Measurements from ENCODE around the gene CTTN. TPM values are rescaled to one million over a fixed set of nuclear protein-coding genes. Genes with fewer than 3 reads are reported as not detected.

Gene CTTN
- total and polyA plus RNA-seq, 3 experiments from 2014 or later, result 17.0 to 19.3 TPM; not detected in 1

- no peak overlapping the region for H3K4me3 ChIP-seq (ENCODE audit: low read length)
- Mint-ChIP-seq H3K4me1 (no peaks in the 10 kb centered on the region), H3K27me3 (peaks cover 7 to 16% of the 10 kb centered on the region in 2 donors), H3K27ac (peak overlapping the region in 1 of 8 donors; percentile 33), H3K4me3 (no peak overlapping the region), H3K9me3 (no peaks in the 10 kb centered on the region), H3K36me3 (no peaks in the 10 kb centered on the region)
- no peaks in the 10 kb centered on the region for H3K4me1 ChIP-seq (ENCODE audit: insufficient read depth, low read length)
- DNase-seq, result no peak
- H3K9me3 ChIP-seq (ENCODE audit: low read length), result no peaks in the 10 kb centered on the region
- H3K36me3 ChIP-seq (ENCODE audit: insufficient read depth, low read length), result no peaks in the 10 kb centered on the region
- POLR2A ChIA-PET, result no interaction called here
- CTCF ChIA-PET, result no interaction called here
- no peak overlapping the region for H3K27ac ChIP-seq (ENCODE audit: low read depth, low read length)
- no peaks in the 10 kb centered on the region for H3K27me3 ChIP-seq (ENCODE audit: insufficient read depth, low read length, poor library complexity, severe bottlenecking)
Measured at GRCh38 chr11:70435361-70435760, 37.0 kb downstream of the CTTN start.

GRCh38 chr11:70435765-70436500, 37.6 kb downstream of the CTTN start:
- ChIA-PET POLR2A (no interaction called here), CTCF (no interaction called here)
- Mint-ChIP-seq H3K27ac (no peak overlapping the region), H3K4me3 (no peak overlapping the region), H3K36me3 (no peaks in the 10 kb centered on the region), H3K4me1 (no peaks in the 10 kb centered on the region), H3K27me3 (peaks cover 7 to 18% of the 10 kb centered on the region in 2 donors), H3K9me3 (no peaks in the 10 kb centered on the region)
- Histone ChIP-seq H3K27ac (ENCODE audit: low read depth, low read length) (no peak overlapping the region), H3K27me3 (ENCODE audit: insufficient read depth, low read length, poor library complexity, severe bottlenecking) (no peaks in the 10 kb centered on the region), H3K9me3 (ENCODE audit: low read length) (no peaks in the 10 kb centered on the region), H3K4me1 (ENCODE audit: insufficient read depth, low read length) (no peaks in the 10 kb centered on the region), H3K4me3 (ENCODE audit: low read length) (no peak overlapping the region), H3K36me3 (ENCODE audit: insufficient read depth, low read length) (no peaks in the 10 kb centered on the region)
- DNase-seq, result no peak

DNA sequence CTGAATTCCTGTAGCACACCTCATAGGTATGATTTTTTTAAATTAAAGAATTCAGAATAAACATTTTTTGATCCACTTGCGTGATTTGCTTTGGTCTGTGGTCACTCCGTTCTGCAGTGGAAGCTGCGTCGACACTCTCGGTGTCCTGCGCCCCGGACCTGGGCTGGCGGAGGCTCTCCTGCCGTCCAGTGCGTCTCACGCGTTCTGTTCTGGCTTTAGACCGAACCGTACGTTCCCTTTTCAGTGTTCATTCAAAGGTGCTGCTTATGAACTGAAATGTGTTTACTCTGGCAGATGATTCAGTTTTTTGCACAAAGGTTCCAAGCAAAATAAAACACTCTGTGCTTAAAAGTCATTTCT, 38.2 kb downstream of the CTTN start:
- H3K36me3 ChIP-seq (ENCODE audit: insufficient read depth, low read length), result no peaks in the 10 kb centered on the region
- peaks cover 7 to 17% of the 10 kb centered on the region in 2 donors for H3K27me3 Mint-ChIP-seq
- no peak overlapping the region for H3K27ac Mint-ChIP-seq
- H3K9me3 Mint-ChIP-seq, result no peaks in the 10 kb centered on the region
- no peak overlapping the region for H3K27ac ChIP-seq (ENCODE audit: low read depth, low read length)
- H3K4me3 ChIP-seq (ENCODE audit: low read length), result no peak overlapping the region
- no peaks in the 10 kb centered on the region for H3K4me1 ChIP-seq (ENCODE audit: insufficient read depth, low read length)
- ChIA-PET POLR2A (no interaction called here), CTCF (no interaction called here)
- no peak for DNase-seq
- no peaks in the 10 kb centered on the region for H3K4me1 Mint-ChIP-seq
- no peaks in the 10 kb centered on the region for H3K9me3 ChIP-seq (ENCODE audit: low read length)
- no peaks in the 10 kb centered on the region for H3K36me3 Mint-ChIP-seq
- H3K27me3 ChIP-seq (ENCODE audit: insufficient read depth, low read length, poor library complexity, severe bottlenecking), result no peaks in the 10 kb centered on the region
- no peak overlapping the region for H3K4me3 Mint-ChIP-seq

GRCh38 chr11:70437111-70437784, 38.9 kb downstream of the CTTN start:
- H3K9me3 ChIP-seq (ENCODE audit: low read length), result no peaks in the 10 kb centered on the region
- Mint-ChIP-seq H3K27ac (no peak overlapping the region), H3K4me1 (no peaks in the 10 kb centered on the region), H3K36me3 (no peaks in the 10 kb centered on the region), H3K9me3 (no peaks in the 10 kb centered on the region), H3K4me3 (no peak overlapping the region), H3K27me3 (peaks cover 7 to 14% of the 10 kb centered on the region in 2 donors)
- H3K36me3 ChIP-seq (ENCODE audit: insufficient read depth, low read length), result no peaks in the 10 kb centered on the region
- DNase-seq, result no peak
- no peak overlapping the region for H3K27ac ChIP-seq (ENCODE audit: low read depth, low read length)
- CTCF ChIA-PET, result no interaction called here
- H3K27me3 ChIP-seq (ENCODE audit: insufficient read depth, low read length, poor library complexity, severe bottlenecking), result no peaks in the 10 kb centered on the region
- H3K4me3 ChIP-seq (ENCODE audit: low read length), result no peak overlapping the region
- no peaks in the 10 kb centered on the region for H3K4me1 ChIP-seq (ENCODE audit: insufficient read depth, low read length)
- POLR2A ChIA-PET, result no interaction called here

DNA sequence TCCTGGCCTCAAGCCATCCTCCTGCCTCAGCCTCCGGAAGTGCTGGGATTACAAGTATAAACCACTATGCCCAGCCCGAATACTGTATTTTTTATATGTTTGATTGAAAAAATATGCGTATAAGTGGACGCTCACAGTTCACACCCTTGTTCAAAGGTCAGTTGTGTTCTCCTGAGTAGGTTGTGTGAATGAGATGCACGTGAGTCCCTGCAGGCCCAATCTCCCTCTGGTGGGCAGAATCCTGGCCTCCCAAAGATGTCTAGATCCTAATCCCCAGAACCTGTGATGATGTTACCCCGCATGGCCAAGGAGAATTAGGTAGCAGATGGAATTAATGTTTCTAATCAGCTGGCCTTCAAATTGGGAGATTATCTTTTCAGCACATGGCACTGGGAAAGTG, 41.9 kb downstream of the CTTN start:
- ChIA-PET POLR2A (no interaction called here), CTCF (no interaction called here)
- Histone ChIP-seq H3K27ac (ENCODE audit: low read depth, low read length) (no peak overlapping the region), H3K9me3 (ENCODE audit: low read length) (no peaks in the 10 kb centered on the region), H3K4me1 (ENCODE audit: insufficient read depth, low read length) (no peaks in the 10 kb centered on the region), H3K36me3 (ENCODE audit: insufficient read depth, low read length) (no peaks in the 10 kb centered on the region), H3K4me3 (ENCODE audit: low read length) (no peak overlapping the region), H3K27me3 (ENCODE audit: insufficient read depth, low read length, poor library complexity, severe bottlenecking) (no peaks in the 10 kb centered on the region)
- Mint-ChIP-seq H3K4me1 (no peaks in the 10 kb centered on the region), H3K4me3 (no peak overlapping the region), H3K27me3 (peaks cover 4 to 23% of the 10 kb centered on the region in 2 donors), H3K27ac (no peak overlapping the region), H3K36me3 (no peaks in the 10 kb centered on the region), H3K9me3 (no peaks in the 10 kb centered on the region)
- DNase-seq, result no peak

DNA sequence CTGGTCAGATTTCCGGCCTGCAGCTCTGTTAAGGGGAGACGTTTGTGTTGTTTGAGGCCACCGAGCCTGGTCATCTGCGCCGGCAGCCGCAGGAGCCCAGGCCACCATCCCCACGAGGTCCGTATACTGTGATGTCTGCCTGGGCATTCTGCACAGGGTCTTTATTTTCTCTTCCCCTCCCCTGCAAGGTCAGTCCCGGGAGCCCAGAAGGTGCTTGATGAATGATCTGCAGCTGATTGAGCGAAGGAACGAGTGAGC, 45.4 kb downstream of the CTTN start:
- Histone ChIP-seq H3K4me1 (ENCODE audit: insufficient read depth, low read length) (no peaks in the 10 kb centered on the region), H3K9me3 (ENCODE audit: low read length) (no peaks in the 10 kb centered on the region), H3K27me3 (ENCODE audit: insufficient read depth, low read length, poor library complexity, severe bottlenecking) (no peaks in the 10 kb centered on the region), H3K36me3 (ENCODE audit: insufficient read depth, low read length) (no peaks in the 10 kb centered on the region), H3K27ac (ENCODE audit: low read depth, low read length) (no peak overlapping the region), H3K4me3 (ENCODE audit: low read length) (no peak overlapping the region)
- Mint-ChIP-seq H3K36me3 (peaks cover 0 to 4% (median under 1%) of the 10 kb centered on the region in 3 donors), H3K27ac (no peak overlapping the region), H3K27me3 (peaks cover 10 to 24% of the 10 kb centered on the region in 2 donors), H3K4me3 (no peak overlapping the region), H3K9me3 (peaks cover 4 to 11% (median 8%) of the 10 kb centered on the region in 5 donors), H3K4me1 (no peaks in the 10 kb centered on the region)
- POLR2A ChIA-PET, result no interaction called here
- DNase-seq, result no peak
- CTCF ChIA-PET, result no interaction called here

DNA sequence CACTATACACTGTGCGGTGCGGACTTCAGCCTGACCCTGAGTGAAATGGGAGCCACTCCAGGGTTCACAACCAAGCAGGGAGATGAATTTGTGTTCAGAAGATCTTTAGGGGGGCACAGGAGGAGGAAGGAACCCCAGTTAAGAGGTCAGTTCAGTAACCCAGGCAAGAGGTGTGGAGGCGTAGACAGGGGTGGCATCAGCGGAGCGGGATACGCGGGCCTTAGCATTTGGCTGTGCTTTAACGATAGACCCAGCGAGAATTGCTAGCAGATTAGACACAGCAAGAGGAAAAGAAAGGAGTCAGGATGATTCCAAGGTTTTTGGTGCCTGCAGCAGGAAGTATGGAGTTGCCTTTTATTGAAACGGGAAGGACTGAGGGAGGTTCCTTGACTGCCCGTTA, 46.8 kb downstream of the CTTN start:
- Mint-ChIP-seq H3K4me3 (no peak overlapping the region), H3K4me1 (no peaks in the 10 kb centered on the region), H3K9me3 (peaks cover 17 to 24% (median 21%) of the 10 kb centered on the region in 5 donors), H3K27ac (no peak overlapping the region), H3K36me3 (peaks cover 0 to 18% (median 2%) of the 10 kb centered on the region in 3 donors), H3K27me3 (peaks cover 5 to 19% of the 10 kb centered on the region in 2 donors)
- no peak overlapping the region for H3K27ac ChIP-seq (ENCODE audit: low read depth, low read length)
- H3K4me3 ChIP-seq (ENCODE audit: low read length), result no peak overlapping the region
- POLR2A ChIA-PET, result no interaction called here
- H3K9me3 ChIP-seq (ENCODE audit: low read length), result peaks cover 5% of the 10 kb centered on the region
- H3K4me1 ChIP-seq (ENCODE audit: insufficient read depth, low read length), result no peaks in the 10 kb centered on the region
- DNase-seq, result no peak
- H3K36me3 ChIP-seq (ENCODE audit: insufficient read depth, low read length), result no peaks in the 10 kb centered on the region
- H3K27me3 ChIP-seq (ENCODE audit: insufficient read depth, low read length, poor library complexity, severe bottlenecking), result no peaks in the 10 kb centered on the region
- CTCF ChIA-PET, result no interaction called here

GRCh38 chr11:70445605-70446004, 47.3 kb downstream of the CTTN start:
- no peak for DNase-seq
- H3K4me3 Mint-ChIP-seq, result no peak overlapping the region
- H3K9me3 ChIP-seq (ENCODE audit: low read length), result peaks cover 5% of the 10 kb centered on the region
- H3K27ac Mint-ChIP-seq, result no peak overlapping the region
- peaks cover 18 to 29% (median 26%) of the 10 kb centered on the region in 5 donors for H3K9me3 Mint-ChIP-seq
- H3K4me1 ChIP-seq (ENCODE audit: insufficient read depth, low read length), result no peaks in the 10 kb centered on the region
- POLR2A ChIA-PET, result no interaction called here
- CTCF ChIA-PET, result no interaction called here
- no peak overlapping the region for H3K27ac ChIP-seq (ENCODE audit: low read depth, low read length)
- H3K27me3 Mint-ChIP-seq, result peaks cover 5 to 15% of the 10 kb centered on the region in 2 donors
- H3K36me3 Mint-ChIP-seq, result peaks cover 0 to 21% (median 2%) of the 10 kb centered on the region in 3 donors
- no peaks in the 10 kb centered on the region for H3K27me3 ChIP-seq (ENCODE audit: insufficient read depth, low read length, poor library complexity, severe bottlenecking)
- H3K36me3 ChIP-seq (ENCODE audit: insufficient read depth, low read length), result no peaks in the 10 kb centered on the region
- no peaks in the 10 kb centered on the region for H3K4me1 Mint-ChIP-seq
- H3K4me3 ChIP-seq (ENCODE audit: low read length), result no peak overlapping the region
